Smooth muscle cell (in vitro differentiated cells): ENCODE data around the gene PHACTR1. TPM values are rescaled to one million over a fixed set of nuclear protein-coding genes. Genes with fewer than 3 reads are reported as not detected.

ENCODE experiments used
- DNase-seq: peaks from one replicate; lab custom pipeline; 2025; ENCODE audit not compliant: unreplicated experiment; lab: John Stamatoyannopoulos, UW
- H2AFZ ChIP-seq: fragments of 200-600 bp; sonication (generic); 2 replicates; pipeline ENCODE4 v1.6.0; 2016; ENCODE audit warnings: antibody characterized with exemption, low read depth, mild to moderate bottlenecking
- H3F3A ChIP-seq: fragments of 200-600 bp; sonication (generic); 2 replicates; pipeline ENCODE4 v1.6.0; 2017; ENCODE audit warnings: antibody characterized with exemption, low read depth
- H3K27ac ChIP-seq: fragments of 200-600 bp; sonication (generic); 2 replicates; pipeline ENCODE4 v1.5.1; 2016; ENCODE audit warnings: low read depth, mild to moderate bottlenecking
- H3K27me3 ChIP-seq: fragments of 200-600 bp; sonication (generic); 2 replicates; pipeline ENCODE4 v1.6.1; 2016; ENCODE audit warnings: low read depth, mild to moderate bottlenecking
- H3K36me3 ChIP-seq: fragments of 200-600 bp; sonication (generic); 2 replicates; pipeline ENCODE4 v1.5.1; 2016; ENCODE audit warnings: low read depth
- H3K4me1 ChIP-seq: fragments of 200-600 bp; sonication (generic); 2 replicates; pipeline ENCODE4 v1.5.1; 2016; ENCODE audit warnings: low read depth
- H3K4me2 ChIP-seq: fragments of 200-600 bp; sonication (generic); 2 replicates; pipeline ENCODE4 v1.6.0; 2016; ENCODE audit warnings: mild to moderate bottlenecking
- H3K4me3 ChIP-seq: fragments of 200-600 bp; sonication (generic); 2 replicates; pipeline ENCODE4 v1.5.1; 2016; ENCODE audit warnings: mild to moderate bottlenecking
- H3K79me2 ChIP-seq: fragments of 200-600 bp; sonication (generic); 2 replicates; pipeline ENCODE4 v1.6.0; 2016; ENCODE audit warnings: low read depth, mild to moderate bottlenecking
- H3K9ac ChIP-seq: fragments of 200-600 bp; sonication (generic); 2 replicates; pipeline ENCODE4 v1.6.0; 2016; ENCODE audit warnings: low read depth
- H3K9me3 ChIP-seq: fragments of 200-600 bp; sonication (generic); replicated peaks from 2 replicates; pipeline ENCODE4 v1.5.1; 2016; ENCODE audit warnings: low read depth
- H4K20me1 ChIP-seq: fragments of 200-600 bp; sonication (generic); 2 replicates; pipeline ENCODE4 v1.6.0; 2016; ENCODE audit warnings: low read depth
- CTCF ChIP-seq: fragments of 200-600 bp; sonication (generic); IDR thresholded peaks from 2 replicates; pipeline ENCODE4 v1.5.1; 2017; ENCODE audit warnings: borderline replicate concordance, mild to moderate bottlenecking, antibody characterized with exemption; ENCODE audit not compliant: insufficient read depth, poor library complexity, severe bottlenecking
- WGBS: methylation state at CpG from one replicate; pipeline ENCODE4 v1.1.7; 2016; ENCODE audit warnings: low lambda C conversion rate; 5-methylcytosine and 5-hydroxymethylcytosine counted together
- polyA plus RNA-seq: library from polyadenylated mRNA; unstranded; fragments of >200 nt; fragmentation: Nextera tagmentation; extraction: Ambion mirVana; gene quantifications from 2 replicates; pipeline ENCODE4 v1.2.1, GENCODE V29; 2016
- total RNA-seq: library from RNA; depleted of rRNA; stranded (reverse); fragments of >200 nt; gene quantifications from 2 replicates; pipeline ENCODE4 v1.2.3, GENCODE V29; 2014

Gene PHACTR1
- total and polyA plus RNA-seq, 2 experiments from 2014 or later, result 0.09 to 0.67 TPM

- Histone ChIP-seq H3K27ac (no peak overlapping the region), H3K4me2 (no peak overlapping the region), H3K9ac (no peak overlapping the region), H4K20me1 (no peaks in the 10 kb centered on the region), H3K4me1 (no peaks in the 10 kb centered on the region), H3K36me3 (no peaks in the 10 kb centered on the region), H3F3A (no peaks in the 10 kb centered on the region), H3K79me2 (no peaks in the 10 kb centered on the region), H2AFZ (no peak overlapping the region), H3K4me3 (no peak overlapping the region), H3K9me3 (no peaks in the 10 kb centered on the region), H3K27me3 (peaks cover 22% of the 10 kb centered on the region)
- no peak for DNase-seq
- TF ChIP-seq CTCF, result no peak
- 84% methylated on average over 5 of the region's 5 CpGs for WGBS
Observed at GRCh38 chr6:13166269-13166668, 449.7 kb downstream of the PHACTR1 start.

- H3K27ac ChIP-seq, result no peak overlapping the region
- H3F3A ChIP-seq, result no peaks in the 10 kb centered on the region
- no peaks in the 10 kb centered on the region for H3K36me3 ChIP-seq
- H2AFZ ChIP-seq, result no peak overlapping the region
- peaks cover 22% of the 10 kb centered on the region for H3K27me3 ChIP-seq
- no peak for TF ChIP-seq CTCF
- H4K20me1 ChIP-seq, result no peaks in the 10 kb centered on the region
- H3K9ac ChIP-seq, result no peak overlapping the region
- 84% methylated on average over 3 of the region's 3 CpGs for whole genome bisulfite sequencing
- no peaks in the 10 kb centered on the region for H3K9me3 ChIP-seq
- no peak overlapping the region for H3K4me3 ChIP-seq
- no peak for DNase-seq
- no peaks in the 10 kb centered on the region for H3K79me2 ChIP-seq
- no peaks in the 10 kb centered on the region for H3K4me1 ChIP-seq
- H3K4me2 ChIP-seq, result no peak overlapping the region
Observed at GRCh38 chr6:13166916-13167315, 450.3 kb downstream of the PHACTR1 start.

GRCh38 chr6:13172291-13172690 is 455.7 kb downstream of the PHACTR1 start:
- Histone ChIP-seq H3K4me3 (no peak overlapping the region), H3K9ac (no peak overlapping the region), H3K4me2 (no peak overlapping the region), H3K79me2 (no peaks in the 10 kb centered on the region), H3K27ac (no peak overlapping the region), H3K4me1 (no peaks in the 10 kb centered on the region), H4K20me1 (no peaks in the 10 kb centered on the region), H3F3A (no peaks in the 10 kb centered on the region), H3K9me3 (no peaks in the 10 kb centered on the region), H2AFZ (no peak overlapping the region), H3K36me3 (no peaks in the 10 kb centered on the region), H3K27me3 (peaks cover 65% of the 10 kb centered on the region)
- 97% methylated on average over 3 of the region's 3 CpGs for WGBS
- no peak for TF ChIP-seq CTCF
- no peak for DNase-seq

GRCh38 chr6:13175087-13175486 is 458.5 kb downstream of the PHACTR1 start:
- WGBS, result 70% methylated on average over 2 of the region's 2 CpGs
- DNase-seq, result no peak
- Histone ChIP-seq H3K27ac (no peak overlapping the region), H3K9ac (no peak overlapping the region), H3K4me2 (no peak overlapping the region), H4K20me1 (no peaks in the 10 kb centered on the region), H3F3A (no peaks in the 10 kb centered on the region), H3K4me1 (no peaks in the 10 kb centered on the region), H3K9me3 (no peaks in the 10 kb centered on the region), H3K36me3 (no peaks in the 10 kb centered on the region), H3K4me3 (no peak overlapping the region), H3K79me2 (no peaks in the 10 kb centered on the region), H2AFZ (no peak overlapping the region), H3K27me3 (peaks cover 48% of the 10 kb centered on the region)
- no peak for TF ChIP-seq CTCF
